HEK293 (cell line): Measurements from ENCODE around the gene TIMP2.

Experiments
- CTCF ChIP-seq: fragments of 450-650 bp; formaldehyde crosslinking; IDR thresholded peaks from 2 replicates; pipeline ENCODE4 v1.5.1; 2016; ENCODE audit warnings: missing biosample characterization, missing genetic modification characterization
- SCRT2 ChIP-seq: fragments of 450-650 bp; formaldehyde crosslinking; IDR thresholded peaks from 2 replicates; pipeline ENCODE4 v1.5.1; 2016; ENCODE audit warnings: missing biosample characterization, missing genetic modification characterization
- YY1 ChIP-seq: fragments of 450-650 bp; formaldehyde crosslinking; IDR thresholded peaks from 2 replicates; pipeline ENCODE4 v1.5.1; 2018; ENCODE audit warnings: missing biosample characterization, missing genetic modification characterization
- ZNF169 ChIP-seq: fragments of 450-650 bp; formaldehyde crosslinking; IDR thresholded peaks from 2 replicates; pipeline ENCODE4 v1.5.1; 2016; ENCODE audit warnings: missing biosample characterization, missing genetic modification characterization
- ZNF639 ChIP-seq: fragments of 450-650 bp; formaldehyde crosslinking; IDR thresholded peaks from 2 replicates; pipeline ENCODE4 v1.5.1; 2016; ENCODE audit warnings: missing biosample characterization, missing genetic modification characterization
- ZNF792 ChIP-seq: fragments of 450-650 bp; formaldehyde crosslinking; IDR thresholded peaks from 2 replicates; pipeline ENCODE4 v1.5.1; 2016; ENCODE audit warnings: missing biosample characterization, missing genetic modification characterization

GRCh38 chr17:78903101-78903779 lies 21.9 kb downstream of the TIMP2 start, which contains the start of gene CEP295NL:
- TF ChIP-seq YY1 (tag by site-specific recombination) = no peak
- TF ChIP-seq CTCF (tag by site-specific recombination) = no peak
- TF ChIP-seq ZNF792 = no peak
- no peak for TF ChIP-seq SCRT2 (tag by site-specific recombination)
- TF ChIP-seq ZNF169 = no peak
- no peak for TF ChIP-seq ZNF639 (tag by site-specific recombination)
